WTC11 (cell line): Measurements from ENCODE around the gene NOP10. TPM values are rescaled to one million over a fixed set of nuclear protein-coding genes. Genes with fewer than 3 reads are reported as not detected.

ENCODE experiments used
- ATAC-seq: fragments of 200-7000 bp; cut with Tn5 transposase; 2 replicates; pipeline ENCODE4 v1.10.0; 2021; ENCODE audit warnings: mild to moderate bottlenecking, moderate library complexity
- CTCF ChIA-PET: fragments of 300-600 bp; sonication (Branson Sonifier 250); formaldehyde crosslinking; loops from one replicate; lab custom pipeline; 2021; ENCODE audit warnings: antibody characterized with exemption; lab: Charles Lee
- POLR2A ChIA-PET: fragments of 350-600 bp; sonication (Branson Sonifier 250); formaldehyde crosslinking; loops from one replicate; lab custom pipeline; 2021; ENCODE audit warnings: antibody characterized with exemption; lab: Charles Lee
- DNase-seq: peaks from one replicate; pipeline ENCODE4 v3.0.0; 2021; ENCODE audit warnings: low spot score
- H3K27ac Mint-ChIP-seq: 2 replicates; pipeline ENCODE4 v1.8.0; 2021; ENCODE audit warnings: mixed read lengths
- H3K27me3 Mint-ChIP-seq: 2 replicates; pipeline ENCODE4 v1.8.0; 2021; ENCODE audit warnings: low read depth, mild to moderate bottlenecking, moderate library complexity, mixed read lengths
- H3K36me3 Mint-ChIP-seq: 2 replicates; pipeline ENCODE4 v1.8.0; 2021; ENCODE audit warnings: mixed read lengths
- H3K4me1 Mint-ChIP-seq: 2 replicates; pipeline ENCODE4 v1.8.0; 2022; ENCODE audit warnings: mixed read lengths
- H3K4me3 Mint-ChIP-seq: 2 replicates; pipeline ENCODE4 v1.8.0; 2021; ENCODE audit warnings: mild to moderate bottlenecking, moderate library complexity, mixed read lengths
- H3K9me3 Mint-ChIP-seq: 2 replicates; pipeline ENCODE4 v1.8.0; 2021; ENCODE audit warnings: mixed read lengths
- AR ChIP-seq: fragments of 250-450 bp; sonication (Bioruptor Pico); IDR thresholded peaks from 2 replicates; pipeline ENCODE4 v1.9.0; 2021; ENCODE audit warnings: mild to moderate bottlenecking
- ATF1 ChIP-seq: sonication (generic); formaldehyde crosslinking; IDR thresholded peaks from 2 replicates; pipeline ENCODE4 v1.8.1; 2023; ENCODE audit warnings: mild to moderate bottlenecking, moderate library complexity, missing genetic modification reagents
- CBFB ChIP-seq: sonication (generic); formaldehyde crosslinking; IDR thresholded peaks from 2 replicates; pipeline ENCODE4 v1.8.1; 2022; ENCODE audit warnings: mild to moderate bottlenecking, low read depth, missing genetic modification reagents
- CDX4 ChIP-seq: fragments of 250-450 bp; sonication (Bioruptor Pico); IDR thresholded peaks from 2 replicates; pipeline ENCODE4 v1.9.0; 2021; ENCODE audit warnings: moderate library complexity, mild to moderate bottlenecking, inconsistent platforms, borderline replicate concordance
- ERG ChIP-seq: fragments of 250-450 bp; sonication (Bioruptor Pico); IDR thresholded peaks from 2 replicates; pipeline ENCODE4 v1.8.0; 2021; ENCODE audit warnings: mild to moderate bottlenecking
- ETV6 ChIP-seq: sonication (generic); formaldehyde crosslinking; IDR thresholded peaks from 2 replicates; pipeline ENCODE4 v1.8.1; 2022; ENCODE audit warnings: mild to moderate bottlenecking, missing genetic modification reagents
- GTF2I ChIP-seq: fragments of 250-450 bp; sonication (Bioruptor Pico); conservative IDR thresholded peaks from 2 replicates; pipeline ENCODE4 v1.4.0; 2021; ENCODE audit warnings: mild to moderate bottlenecking
- IRF2 ChIP-seq: sonication (generic); formaldehyde crosslinking; IDR thresholded peaks from 2 replicates; pipeline ENCODE4 v1.8.0; 2022; ENCODE audit warnings: low read depth, missing genetic modification reagents, borderline replicate concordance
- JUN ChIP-seq: sonication (generic); formaldehyde crosslinking; IDR thresholded peaks from 2 replicates; pipeline ENCODE4 v1.8.0; 2023; ENCODE audit warnings: mild to moderate bottlenecking, missing genetic modification reagents
- MYBL2 ChIP-seq: sonication (generic); formaldehyde crosslinking; IDR thresholded peaks from 2 replicates; pipeline ENCODE4 v1.8.1; 2023; ENCODE audit warnings: mild to moderate bottlenecking, moderate library complexity, missing genetic modification reagents
- NFATC4 ChIP-seq: fragments of 250-450 bp; sonication (Bioruptor Pico); IDR thresholded peaks from 2 replicates; pipeline ENCODE4 v1.9.0; 2021; ENCODE audit warnings: mild to moderate bottlenecking
- NR1H2 ChIP-seq: sonication (generic); formaldehyde crosslinking; IDR thresholded peaks from 2 replicates; pipeline ENCODE4 v1.9.0; 2021; ENCODE audit warnings: mild to moderate bottlenecking, moderate library complexity, missing genetic modification reagents
- NR3C1 ChIP-seq: sonication (generic); formaldehyde crosslinking; conservative IDR thresholded peaks from 2 replicates; pipeline ENCODE4 v1.8.1; 2023; ENCODE audit warnings: low read depth, mild to moderate bottlenecking, missing genetic modification reagents
- SMAD4 ChIP-seq: sonication (generic); formaldehyde crosslinking; IDR thresholded peaks from 2 replicates; pipeline ENCODE4 v1.8.0; 2022; ENCODE audit warnings: mild to moderate bottlenecking, missing genetic modification reagents
- SP1 ChIP-seq: sonication (generic); formaldehyde crosslinking; conservative IDR thresholded peaks from 2 replicates; pipeline ENCODE4 v1.8.1; 2022; ENCODE audit warnings: missing genetic modification reagents
- TEAD1 ChIP-seq: sonication (generic); formaldehyde crosslinking; IDR thresholded peaks from 2 replicates; pipeline ENCODE4 v1.8.0; 2022; ENCODE audit warnings: mild to moderate bottlenecking, missing genetic modification reagents
- ZMAT4 ChIP-seq: fragments of 250-450 bp; sonication (Bioruptor Pico); IDR thresholded peaks from 2 replicates; pipeline ENCODE4 v1.9.0; 2021; ENCODE audit warnings: mild to moderate bottlenecking
- ZNF219 ChIP-seq: sonication (generic); formaldehyde crosslinking; IDR thresholded peaks from 2 replicates; pipeline ENCODE4 v1.8.0; 2023; ENCODE audit warnings: missing genetic modification reagents, mild to moderate bottlenecking, borderline replicate concordance
- ZNF512 ChIP-seq: sonication (generic); formaldehyde crosslinking; IDR thresholded peaks from 2 replicates; pipeline ENCODE4 v1.8.1; 2022; ENCODE audit warnings: missing genetic modification reagents, borderline replicate concordance
- total RNA-seq: library from RNA; stranded (reverse); gene quantifications from 3 replicates; pipeline ENCODE4 v1.2.3, GENCODE V29; 2021

NOP10 gene
- total RNA-seq, 1 experiment from 2014 or later = 220 TPM

GRCh38 chr15:34334672-34335071, 8.3 kb downstream of the NOP10 start (continued):
- TF ChIP-seq NR1H2 (no peak), GTF2I (CRISPR knock-in tag) (no peak), IRF2 (CRISPR knock-in tag) (no peak), ATF1 (no peak), NFATC4 (CRISPR knock-in tag) (no peak)

- peaks cover 6% of the 10 kb centered on the region for H3K27me3 Mint-ChIP-seq
- DNase-seq = no peak
- H3K4me3 Mint-ChIP-seq = no peak overlapping the region
- no peak for ATAC-seq
- no peaks in the 10 kb centered on the region for H3K9me3 Mint-ChIP-seq
- no peaks in the 10 kb centered on the region for H3K36me3 Mint-ChIP-seq
- CTCF ChIA-PET = no interaction called here
- H3K27ac Mint-ChIP-seq = no peak overlapping the region
- peaks cover 7% of the 10 kb centered on the region for H3K4me1 Mint-ChIP-seq
- POLR2A ChIA-PET = interaction anchor here (0.7 kb wide), 1 partner anchor 40 kb away, joined by 3 read pairs; no protein-coding TSS in a partner anchor
- TF ChIP-seq JUN (CRISPR knock-in tag) (no peak), CBFB (no peak), ETV6 (CRISPR knock-in tag) (no peak)
Observed at GRCh38 chr15:34332553-34333120, 10.3 kb downstream of the NOP10 start.

GRCh38 chr15:34331809-34332208, 11.1 kb downstream of the NOP10 start:
- Mint-ChIP-seq H3K4me3 (no peak overlapping the region), H3K9me3 (no peaks in the 10 kb centered on the region), H3K36me3 (no peaks in the 10 kb centered on the region), H3K27ac (no peak overlapping the region)
- TF ChIP-seq SMAD4 (CRISPR knock-in tag) = no peak
- TF ChIP-seq, all 79 proteins: peak for 0
- Mint-ChIP-seq H3K4me1 (peaks cover 4% of the 10 kb centered on the region), H3K27me3 (peaks cover 2% of the 10 kb centered on the region)
- ATAC-seq (no peak), DNase-seq (no peak)
- CTCF ChIA-PET = no interaction called here
- POLR2A ChIA-PET = no interaction called here

GRCh38 chr15:34330279-34330678, 12.7 kb downstream of the NOP10 start:
- Mint-ChIP-seq H3K27me3 (no peaks in the 10 kb centered on the region; the same call in 1 of the 2 replicates), H3K9me3 (no peaks in the 10 kb centered on the region), H3K36me3 (no peaks in the 10 kb centered on the region), H3K27ac (no peak overlapping the region), H3K4me3 (no peak overlapping the region), H3K4me1 (no peaks in the 10 kb centered on the region)
- ChIA-PET CTCF (no interaction called here), POLR2A (no interaction called here)
- TF ChIP-seq IRF2 (CRISPR knock-in tag) (no peak), NFATC4 (CRISPR knock-in tag) (no peak), TEAD1 (CRISPR knock-in tag) (no peak), MYBL2 (no peak), NR3C1 (CRISPR knock-in tag) (no peak), CDX4 (CRISPR knock-in tag) (no peak), ZMAT4 (CRISPR knock-in tag) (no peak), NR1H2 (no peak), ERG (CRISPR knock-in tag) (no peak), SP1 (CRISPR knock-in tag) (no peak)
- no peak for ATAC-seq
- DNase-seq = no peak

GRCh38 chr15:34329006-34329405, 13.9 kb downstream of the NOP10 start:
- DNase-seq = no peak
- Mint-ChIP-seq H3K36me3 (no peaks in the 10 kb centered on the region), H3K9me3 (no peaks in the 10 kb centered on the region), H3K27ac (no peak overlapping the region), H3K4me3 (no peak overlapping the region), H3K4me1 (no peaks in the 10 kb centered on the region), H3K27me3 (no peaks in the 10 kb centered on the region; the same call in 1 of the 2 replicates)
- ChIA-PET POLR2A (interaction anchor here (0.7 to 1.3 kb wide), 2 partner anchors 9 to 14 kb away, joined by 3 to 4 read pairs; partner anchors contain the start of genes NOP10, NUTM1 and SLC12A6), CTCF (interaction anchor here (0.6 to 1.4 kb wide), 2 partner anchors 9 to 23 kb away, joined by 3 to 4 read pairs; no protein-coding TSS in a partner anchor)
- TF ChIP-seq AR (CRISPR knock-in tag) = no peak
- TF ChIP-seq ZNF219 (CRISPR knock-in tag) = no peak
- no peak for TF ChIP-seq ZNF512 (CRISPR knock-in tag)
- no peak for ATAC-seq
